GM21447 (cell line): ENCODE data around the gene CD200.
"Not testable (repeated sequence)": the region's sequence is repeated elsewhere in the genome, so short reads cannot be mapped to it uniquely, and the experiment has no call there.

Experiments
- ATAC-seq: cut with Tn5 transposase; IDR thresholded peaks from one replicate; pipeline ENCODE4 v1.9.1; 2021; ENCODE audit not compliant: unreplicated experiment

Gene CD200

DNA sequence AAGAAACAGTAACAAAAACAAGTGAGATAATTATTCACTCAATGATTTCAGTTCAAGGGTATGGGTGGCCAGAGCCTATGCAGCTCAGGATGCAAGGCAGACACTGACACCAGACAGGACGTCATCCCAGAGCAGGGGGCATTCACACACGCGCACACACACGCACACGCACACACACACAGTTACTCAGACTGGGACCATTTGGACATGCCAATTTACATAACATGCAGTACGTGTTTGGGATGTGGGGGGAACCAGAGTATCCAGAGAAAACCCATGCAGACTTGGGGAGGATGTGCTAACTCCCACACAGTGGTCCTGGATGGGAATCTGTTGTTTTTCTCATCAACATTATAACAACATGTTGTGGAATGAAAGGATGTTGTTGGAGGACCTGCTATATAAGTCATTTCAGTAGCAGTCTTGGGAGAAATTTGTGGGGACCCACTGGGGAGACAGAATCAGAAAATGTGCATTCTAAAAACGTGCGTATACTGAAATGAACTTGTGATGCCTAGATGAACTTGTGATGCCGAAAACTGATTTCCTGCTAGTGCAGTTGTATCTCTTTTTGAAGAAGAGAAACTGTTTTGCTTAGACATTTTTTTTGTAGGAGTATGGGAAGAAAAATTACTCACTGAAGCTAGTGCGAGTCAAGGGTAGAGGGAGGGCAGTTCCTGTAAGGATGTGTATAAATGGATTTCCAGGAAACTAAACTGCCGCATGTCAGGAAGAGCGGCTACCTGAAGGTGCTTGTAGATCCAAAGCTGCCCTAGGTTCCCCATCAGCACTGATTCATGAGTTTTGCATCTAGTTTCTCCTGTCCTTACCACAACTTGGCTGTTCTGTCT, 25.2 kb downstream of the CD200 start:
- ATAC-seq = peak; percentile 47

DNA sequence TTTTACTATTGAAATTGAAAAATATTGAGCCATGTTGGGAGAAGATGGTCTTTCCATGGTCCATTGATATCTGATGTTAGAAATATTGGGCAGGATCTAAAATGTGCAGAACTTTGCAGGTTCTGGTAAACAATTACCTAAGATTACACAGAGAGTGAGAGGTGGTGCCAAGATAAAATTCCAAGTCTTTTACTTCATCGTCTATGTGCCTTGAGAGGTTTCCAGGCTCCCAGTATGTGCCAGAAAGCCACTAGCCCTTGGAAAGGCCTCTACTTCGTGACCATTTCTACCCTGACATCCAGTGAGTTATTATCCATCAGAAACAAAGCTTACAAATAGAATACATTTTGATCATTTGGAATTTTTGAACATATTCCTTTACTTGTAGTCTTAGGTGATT, 27.6 kb downstream of the CD200 start:
- ATAC-seq = no peak

DNA sequence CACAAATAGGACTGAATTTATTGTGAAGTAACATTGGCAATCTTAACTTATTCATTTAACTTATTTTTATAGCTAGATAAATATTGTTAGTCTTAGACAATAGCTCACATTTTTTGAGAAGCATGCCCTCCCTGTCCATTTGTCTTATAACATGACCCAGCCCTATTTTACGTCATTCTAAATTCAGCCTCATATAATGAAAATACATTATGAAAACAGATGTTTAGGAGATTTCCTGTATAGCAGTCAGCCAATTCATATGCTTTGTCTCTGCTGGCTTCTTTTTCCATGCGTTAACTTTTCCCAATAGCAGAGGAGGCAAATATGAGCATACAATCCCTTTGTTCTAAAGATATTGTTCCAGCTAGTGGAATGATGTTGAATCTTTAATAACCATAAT, 29.3 kb downstream of the CD200 start:
- ATAC-seq = no peak

DNA sequence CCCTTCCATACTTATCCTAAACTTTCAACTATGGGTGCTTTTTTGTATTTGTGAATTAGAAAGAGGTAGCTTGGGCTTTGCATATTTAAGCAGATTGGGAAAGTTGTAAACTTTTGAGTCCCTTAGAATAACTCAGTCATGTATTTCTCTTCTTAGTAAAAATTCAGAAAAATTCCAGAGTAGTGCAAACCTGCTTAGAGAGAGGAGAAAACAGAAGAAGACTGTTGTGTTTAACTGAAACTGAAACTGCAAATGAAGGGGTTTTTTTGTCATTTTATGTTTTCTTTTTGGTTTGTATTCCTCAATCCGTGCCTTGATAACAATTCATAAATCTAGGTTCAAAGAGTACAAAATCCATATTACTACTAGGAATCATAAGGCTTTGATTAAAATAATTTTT, 31.3 kb downstream of the CD200 start:
- peak; percentile 56 for ATAC-seq

DNA sequence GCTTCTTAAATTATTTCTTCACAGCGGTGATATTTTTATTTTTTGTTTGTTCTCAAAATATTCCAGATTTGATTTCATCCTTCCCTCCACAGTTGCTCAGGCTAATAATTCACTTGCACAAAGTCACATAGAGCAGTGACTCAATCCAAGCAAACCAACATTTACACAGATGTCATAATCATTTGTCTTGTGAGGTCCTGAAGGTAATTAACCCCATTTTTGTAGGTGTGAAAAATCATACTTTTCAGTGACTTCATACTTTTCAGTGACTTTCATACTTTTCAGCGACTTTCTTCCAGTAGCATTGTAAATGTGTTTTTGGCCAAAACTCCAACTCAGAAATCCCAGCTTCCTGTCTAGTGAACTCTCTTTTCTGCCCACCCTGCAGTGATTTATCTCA, 32.1 kb downstream of the CD200 start:
- ATAC-seq = peak; percentile 61

DNA sequence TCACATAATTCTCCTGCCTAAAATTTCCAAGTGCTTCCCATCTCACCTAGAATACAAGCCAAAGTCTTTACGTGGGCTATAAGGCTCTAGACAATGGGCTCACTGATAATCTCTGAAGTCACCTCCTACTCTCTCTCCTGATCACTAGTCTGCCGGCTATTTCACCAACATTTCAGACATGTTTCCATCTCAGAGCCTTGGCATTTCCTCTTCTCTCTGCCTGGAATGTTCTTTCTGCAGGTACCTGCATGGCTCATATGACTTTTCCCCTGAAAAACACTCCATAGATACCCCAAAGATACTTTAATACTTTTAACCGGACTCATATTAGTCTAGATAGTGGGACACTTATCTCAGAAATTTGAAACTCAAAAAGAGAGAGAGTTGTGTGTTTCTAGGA, 32.7 kb downstream of the CD200 start:
- ATAC-seq = no peak

DNA sequence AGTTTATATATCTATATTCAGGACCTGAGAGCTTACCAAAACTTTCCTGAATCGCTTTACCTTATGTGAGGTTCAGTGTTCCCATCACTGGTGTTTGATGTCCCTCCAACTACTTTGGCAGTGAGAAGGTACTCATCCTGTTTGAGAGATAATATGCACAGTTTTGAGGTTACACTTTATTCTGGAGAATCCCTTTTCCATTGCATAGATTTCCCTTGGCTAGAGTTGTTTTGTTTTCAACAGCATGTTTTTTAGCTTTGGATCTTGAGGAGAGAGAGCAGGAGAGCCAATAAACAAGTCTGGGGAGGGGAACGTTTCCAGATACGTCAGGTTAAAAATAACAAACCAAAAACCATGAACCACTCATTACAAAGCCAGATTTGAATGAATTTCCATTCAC, 33.6 kb downstream of the CD200 start:
- ATAC-seq = no peak

DNA sequence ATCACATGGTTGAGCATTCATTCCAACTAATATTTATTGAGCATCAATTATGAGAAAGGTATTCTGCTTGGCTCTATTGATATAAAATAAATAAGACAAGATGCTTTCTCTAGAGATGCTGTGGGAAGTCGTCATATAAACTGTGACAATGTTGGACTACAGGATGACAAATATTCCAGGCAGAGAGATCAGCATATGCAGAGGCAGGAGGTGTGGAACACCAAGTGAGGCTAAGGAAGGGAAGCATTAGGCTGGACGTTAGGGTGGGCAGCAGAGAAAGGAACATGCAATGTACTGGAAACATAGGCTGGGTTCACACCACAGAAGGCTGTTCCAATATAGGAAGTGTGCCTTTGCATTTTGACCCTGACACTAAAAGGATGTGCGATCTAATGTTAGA, 38.6 kb downstream of the CD200 start:
- ATAC-seq = no peak

DNA sequence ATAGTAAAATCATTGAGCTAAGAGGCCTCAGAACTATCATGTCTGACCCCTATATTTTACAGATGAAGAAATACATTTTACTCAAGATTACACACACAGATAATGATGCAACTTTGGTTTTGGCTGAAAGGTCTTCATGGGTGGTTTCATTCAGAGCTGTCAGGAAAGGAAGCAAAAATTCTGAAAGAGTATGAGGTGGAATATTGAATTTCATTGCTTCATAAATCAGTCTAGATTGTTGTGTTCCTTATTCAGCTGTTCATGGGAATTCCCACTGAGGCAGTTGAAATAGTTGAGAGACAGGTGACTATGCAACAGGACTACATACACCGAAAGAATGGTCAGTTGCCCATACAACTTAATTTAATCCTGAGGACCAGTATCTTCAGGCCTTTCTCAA, 39.4 kb downstream of the CD200 start:
- ATAC-seq = no peak

DNA sequence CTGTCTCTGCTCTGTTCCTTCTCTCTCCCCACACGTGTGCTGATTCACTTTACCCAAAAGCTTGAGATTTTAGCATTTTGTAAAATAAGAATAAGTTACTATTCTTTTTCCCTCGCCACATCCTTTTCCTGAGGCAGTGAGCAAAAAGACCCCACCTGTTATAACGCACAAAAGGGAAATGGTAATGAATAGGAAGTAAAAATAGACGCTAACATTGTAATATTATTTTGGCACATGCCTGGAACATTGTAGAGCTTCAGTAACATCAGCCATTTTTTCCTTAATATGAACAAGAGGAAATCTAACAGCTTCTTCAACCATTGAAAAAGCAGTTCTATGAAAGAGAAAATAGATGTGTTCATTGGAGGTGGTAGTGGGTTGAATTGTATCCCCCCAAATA, 40.5 kb downstream of the CD200 start:
- no peak for ATAC-seq

DNA sequence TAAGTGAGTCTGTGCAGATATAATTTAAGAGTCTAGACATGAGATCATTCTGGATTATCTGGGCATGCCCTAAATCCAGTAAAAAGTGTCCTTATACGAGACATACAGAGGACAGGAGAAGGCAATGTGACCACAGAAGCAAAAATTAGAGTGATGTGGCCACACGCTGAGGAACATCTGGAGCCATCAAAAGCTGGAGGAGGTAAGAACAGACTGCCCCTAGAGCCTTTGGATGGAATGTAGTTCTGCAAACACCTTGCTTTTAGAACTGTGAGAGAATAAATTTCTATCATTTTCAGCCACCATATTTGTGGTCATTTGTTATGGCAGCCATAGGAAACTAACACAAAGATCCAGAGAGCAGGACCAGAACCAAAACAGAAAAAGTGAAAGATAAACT, 41.0 kb downstream of the CD200 start:
- ATAC-seq = no peak

DNA sequence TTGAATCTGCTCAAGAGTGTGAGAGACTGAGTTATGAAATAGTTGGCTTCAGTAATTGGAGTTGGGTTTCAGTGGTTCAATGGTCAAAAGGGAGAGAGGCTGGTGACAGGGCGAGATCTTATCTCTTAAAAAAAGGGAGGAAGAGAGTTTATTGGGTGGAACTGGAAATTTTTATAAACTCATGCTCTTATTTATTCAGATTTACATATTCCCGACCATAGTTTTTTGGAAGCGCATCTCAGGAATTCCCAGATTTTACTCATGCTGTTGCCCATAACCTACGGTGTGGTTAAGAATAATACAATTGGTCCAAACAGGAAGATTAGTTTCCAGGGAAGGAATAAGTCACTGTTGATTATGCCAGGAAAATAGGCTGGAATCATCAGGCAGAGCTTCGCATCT, 41.4 kb downstream of the CD200 start:
- ATAC-seq = no peak

DNA sequence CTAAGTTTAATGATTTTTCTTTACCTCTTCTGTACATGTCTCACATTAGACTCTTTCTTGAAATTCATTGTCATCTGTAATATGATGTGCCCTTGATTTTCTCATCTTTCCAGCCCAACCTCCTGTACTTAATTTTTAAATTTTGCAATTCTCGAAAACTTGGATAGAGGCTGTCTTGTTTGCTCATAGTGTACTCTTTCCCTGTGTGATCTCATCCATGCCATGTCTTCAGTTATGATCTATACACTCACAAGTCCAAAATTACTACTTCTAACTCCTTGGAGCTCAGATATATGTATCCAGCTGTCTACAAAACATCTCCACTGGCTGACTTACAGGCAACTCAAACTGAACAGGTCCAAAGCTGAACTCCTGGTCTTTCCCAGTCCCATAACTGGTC, 42.2 kb downstream of the CD200 start:
- ATAC-seq = no peak

DNA sequence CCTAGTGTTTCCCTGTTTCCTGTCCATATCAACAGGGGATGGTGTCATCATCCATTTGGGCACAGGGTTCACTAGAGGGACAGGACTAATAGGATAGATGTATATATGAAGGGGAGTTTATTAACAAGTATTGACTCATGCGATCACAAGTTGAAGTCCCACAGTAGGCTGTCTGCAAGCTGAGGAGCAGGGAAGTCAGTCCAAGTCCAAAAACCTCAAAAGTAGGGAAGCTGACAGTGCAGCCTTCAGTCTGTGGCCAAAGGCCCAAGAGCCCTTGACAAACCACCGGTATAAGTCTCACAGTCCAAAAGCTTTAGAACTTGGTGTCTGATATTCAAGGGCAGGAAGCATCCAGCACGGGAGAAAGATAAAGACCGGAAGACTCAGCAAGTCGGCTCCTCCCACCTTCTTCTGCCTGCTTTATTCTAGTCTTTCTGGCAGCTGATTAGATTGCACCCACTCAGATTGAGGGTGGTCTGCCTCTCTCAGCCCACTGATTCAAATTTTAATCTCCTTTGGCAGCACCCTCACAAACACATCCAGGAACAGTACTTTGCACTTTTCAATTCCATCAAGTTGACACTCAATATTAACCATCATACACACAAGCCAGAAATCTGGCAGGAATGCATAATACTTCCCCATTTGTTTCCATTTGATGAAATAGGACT, 43.4 kb downstream of the CD200 start:
- no peak for ATAC-seq

DNA sequence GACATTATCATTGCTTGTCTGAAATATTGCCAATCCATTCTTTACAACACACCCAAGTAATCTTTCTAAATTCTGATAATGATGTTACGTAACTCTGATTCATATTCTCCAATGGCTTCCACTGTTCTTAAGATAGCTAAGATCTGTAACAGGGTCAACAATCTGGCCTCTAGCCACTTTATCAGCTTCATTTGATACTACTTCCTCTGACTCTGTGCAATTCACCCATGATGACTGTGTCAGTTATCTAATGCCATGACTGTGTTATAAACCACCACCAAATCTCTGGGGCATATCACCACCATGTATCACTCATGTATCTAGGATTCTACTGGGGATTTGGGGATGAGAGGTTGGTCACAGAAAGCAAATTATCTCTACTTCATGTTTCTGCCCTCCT, 44.0 kb downstream of the CD200 start:
- no peak for ATAC-seq

DNA sequence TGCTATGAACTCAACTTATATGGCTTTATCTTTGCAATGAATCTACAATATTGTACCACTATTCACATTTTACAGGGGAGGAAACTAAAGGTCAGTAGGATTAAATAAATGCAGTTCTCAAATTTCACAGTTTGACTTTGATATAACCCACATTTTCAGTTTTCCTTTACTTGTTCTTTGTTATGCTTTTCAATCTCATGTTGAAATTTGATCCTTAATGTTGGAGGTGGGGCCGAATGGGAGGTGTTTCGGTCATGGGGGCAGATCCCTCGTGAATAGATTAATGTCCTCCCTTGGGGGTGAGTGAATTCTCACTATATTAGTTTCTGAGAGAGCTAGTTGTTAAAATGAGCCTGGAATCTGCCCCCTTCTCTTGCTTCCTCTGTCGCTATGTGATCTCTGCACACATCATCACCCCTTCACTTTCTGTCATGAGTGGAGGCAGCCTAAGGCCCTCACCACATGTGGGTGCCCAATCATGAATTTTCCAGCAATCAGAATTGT, 44.7 kb downstream of the CD200 start:
- ATAC-seq = no peak

DNA sequence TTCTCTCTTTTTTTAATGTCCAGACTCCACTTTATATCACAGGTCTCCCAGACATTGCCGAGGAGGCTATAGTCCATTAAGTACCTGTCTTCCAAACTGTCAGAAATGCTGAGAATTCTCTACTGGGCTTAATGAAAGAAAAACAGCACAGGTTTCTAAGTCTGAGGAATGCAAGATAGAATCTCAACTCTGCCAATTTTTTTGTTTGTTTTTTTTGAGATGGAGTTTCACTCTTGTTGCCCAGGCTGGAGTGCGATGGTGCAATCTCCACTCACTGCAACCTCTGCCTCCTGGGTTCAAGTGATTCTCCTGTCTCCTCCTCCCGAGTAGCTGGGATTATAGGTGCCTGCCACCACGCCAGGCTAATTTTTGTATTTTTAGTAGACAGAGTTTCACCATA, 45.4 kb downstream of the CD200 start:
- ATAC-seq = not testable (repeated sequence)

DNA sequence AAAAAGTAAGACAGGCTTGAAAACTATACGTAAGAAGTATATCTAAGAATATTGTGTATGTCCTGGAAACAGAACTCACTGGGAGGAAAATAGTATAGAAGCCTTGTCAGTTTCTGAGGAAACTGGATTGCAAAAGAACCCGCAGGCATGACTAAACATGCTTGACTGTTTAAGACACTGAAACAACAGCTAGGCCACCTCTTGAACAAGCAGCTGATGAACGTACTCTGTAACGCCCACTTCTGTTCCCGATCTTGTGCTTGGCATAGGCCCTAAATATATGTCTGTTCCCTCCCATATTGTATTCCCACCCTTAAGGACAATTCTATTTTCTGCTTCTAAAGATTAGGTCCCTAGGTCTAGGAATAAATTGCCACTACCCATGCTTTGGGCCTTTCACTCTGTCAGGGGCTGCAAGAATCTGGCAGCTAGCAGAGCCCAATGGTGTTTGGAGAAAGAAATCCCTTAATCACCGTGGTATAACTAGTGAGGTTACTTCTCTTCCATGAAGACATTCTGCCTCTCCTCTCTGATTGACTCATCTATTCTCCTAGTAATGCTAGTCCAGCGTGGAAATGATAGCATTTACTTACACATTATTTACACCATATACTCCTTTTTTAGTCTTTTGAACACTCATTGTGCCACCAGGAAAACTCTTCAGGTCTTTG, 46.2 kb downstream of the CD200 start:
- ATAC-seq = no peak

DNA sequence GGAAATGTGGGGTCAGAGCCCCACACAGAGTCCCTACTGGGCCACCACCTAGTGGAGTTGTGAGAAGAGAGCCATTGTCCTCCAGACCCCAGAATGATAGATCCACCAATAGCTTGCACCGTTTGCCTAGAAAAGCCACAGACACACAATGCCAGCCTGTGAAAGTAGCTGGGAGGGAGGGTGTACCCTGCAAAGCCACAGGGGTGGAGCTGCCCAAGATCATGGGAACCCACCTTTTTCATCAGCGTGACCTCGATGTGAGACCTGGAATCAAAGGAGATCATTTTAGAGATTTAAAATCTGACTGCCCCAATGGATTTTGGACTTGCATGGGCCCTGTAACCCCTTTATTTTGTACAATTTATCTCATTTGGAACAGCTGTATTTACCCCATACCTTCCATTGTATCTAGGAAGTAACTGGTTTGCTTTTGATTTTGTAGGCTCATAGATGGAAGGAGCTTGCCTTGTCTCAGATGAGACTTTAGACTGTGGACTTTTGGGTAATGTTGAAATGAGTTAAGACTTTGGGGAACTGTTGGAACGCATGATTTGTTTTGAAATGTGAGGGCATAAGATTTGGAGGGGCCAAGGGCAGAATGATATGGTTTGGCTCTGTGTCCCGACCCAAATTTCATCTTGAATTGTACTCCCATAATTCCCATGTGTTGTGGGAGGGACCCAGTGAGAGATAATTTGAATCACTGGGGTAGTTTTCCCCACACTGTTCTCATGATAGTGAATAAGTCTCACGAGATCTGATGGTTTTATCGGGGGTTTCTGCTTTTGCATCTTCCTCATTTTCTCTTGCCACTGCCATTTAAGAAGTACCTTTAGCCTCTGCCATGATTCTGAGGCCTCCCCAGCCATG, 49.0 kb downstream of the CD200 start:
- ATAC-seq = no peak

DNA sequence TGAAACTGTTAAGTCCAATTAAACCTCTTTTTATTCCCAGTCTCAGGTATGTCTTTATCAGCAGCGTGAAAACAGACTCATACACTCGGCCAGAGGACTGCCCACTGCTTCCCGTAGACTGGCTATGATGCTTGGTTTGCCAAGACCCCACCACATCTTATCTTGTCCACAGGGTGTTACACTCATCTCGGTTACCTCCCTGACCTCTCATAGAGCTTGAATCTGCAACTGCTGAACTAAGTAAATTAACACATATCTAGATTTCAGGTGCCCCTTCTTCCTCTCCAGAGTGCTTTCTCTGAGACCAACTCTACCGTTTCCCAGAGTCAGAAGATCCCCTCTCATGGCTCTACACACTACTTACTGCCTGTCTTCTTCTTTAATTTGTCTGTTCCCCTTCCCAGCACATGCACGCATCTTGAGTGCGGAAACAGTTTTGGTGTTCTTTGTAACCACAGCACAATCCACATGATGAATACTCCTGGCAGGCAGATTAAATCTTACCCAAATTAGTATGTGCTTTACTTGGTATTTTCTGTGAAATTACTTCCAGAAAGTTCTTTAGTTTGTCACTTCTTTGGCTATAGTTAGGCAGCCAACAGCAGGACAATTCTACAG, 49.7 kb downstream of the CD200 start:
- ATAC-seq = no peak

DNA sequence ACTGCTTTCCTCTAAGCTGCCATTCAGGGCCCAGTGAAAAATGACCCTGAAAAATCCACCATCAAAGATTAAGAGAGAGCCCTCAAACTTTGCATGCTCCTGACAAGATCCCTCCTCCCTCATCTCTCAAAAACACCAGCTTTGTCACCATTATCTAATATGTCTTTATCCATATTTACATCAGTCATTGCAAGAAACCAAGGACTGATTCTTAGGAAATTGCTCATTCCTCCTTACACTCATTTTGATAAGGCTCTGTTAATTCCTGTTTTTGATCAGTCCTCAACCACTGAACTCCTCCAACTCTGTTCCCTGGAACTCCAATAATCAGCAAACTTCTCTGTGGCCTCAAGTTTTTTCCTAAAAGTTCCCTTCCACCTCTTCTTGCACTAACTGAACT, 51.8 kb downstream of the CD200 start:
- ATAC-seq = no peak
